Fibroblast of skin of left quadriceps (primary cell): ENCODE results near the gene PSAP.

ENCODE experiments used
- DNase-seq, 2 experiments: peaks; one replicate each; pipeline ENCODE4 v3.0.0-alpha.2; 2013; ENCODE audit warnings: low read depth in 2 of 2

Gene PSAP

DNA sequence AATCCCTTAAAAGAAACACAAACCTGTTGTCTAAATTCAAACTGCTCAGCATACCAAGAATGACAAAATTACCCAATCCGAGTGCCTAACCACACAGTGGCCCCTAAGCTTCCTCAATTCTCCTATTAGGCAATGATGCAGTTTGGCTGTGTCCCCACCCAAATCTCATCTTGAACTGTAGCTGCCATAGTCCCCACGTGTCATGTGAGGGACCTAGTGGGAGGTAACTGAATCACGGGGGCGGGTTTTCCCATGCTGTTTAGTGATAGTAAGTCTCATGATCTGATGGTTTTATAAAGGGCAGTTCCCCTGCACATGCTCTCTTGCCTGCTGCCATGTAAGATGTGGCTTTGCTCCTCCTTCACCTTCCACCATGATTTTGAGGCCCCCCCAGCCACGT, 21.9 kb downstream of the PSAP start:
- DNase-seq: no peak

DNA sequence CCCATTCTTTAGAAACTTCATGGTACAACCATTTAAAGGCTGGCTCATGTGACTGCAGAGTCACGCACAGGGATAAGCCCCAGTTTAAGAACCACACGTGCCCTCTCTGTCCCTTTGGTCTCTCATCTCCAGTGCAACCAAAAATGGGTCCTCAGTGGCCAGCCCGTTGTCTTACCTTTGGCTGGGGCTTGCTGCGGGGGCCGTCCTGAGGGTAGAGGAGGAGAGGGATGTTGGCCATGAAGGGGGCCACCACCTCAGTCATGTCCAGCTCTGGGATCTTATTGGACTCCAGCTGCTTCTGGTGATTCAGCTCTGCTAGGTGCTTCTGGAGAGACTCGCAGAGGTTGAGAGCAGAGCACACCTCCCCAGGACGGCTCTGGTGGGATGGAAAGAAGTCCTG, 22.3 kb downstream of the PSAP start:
- no peak for DNase-seq

DNA sequence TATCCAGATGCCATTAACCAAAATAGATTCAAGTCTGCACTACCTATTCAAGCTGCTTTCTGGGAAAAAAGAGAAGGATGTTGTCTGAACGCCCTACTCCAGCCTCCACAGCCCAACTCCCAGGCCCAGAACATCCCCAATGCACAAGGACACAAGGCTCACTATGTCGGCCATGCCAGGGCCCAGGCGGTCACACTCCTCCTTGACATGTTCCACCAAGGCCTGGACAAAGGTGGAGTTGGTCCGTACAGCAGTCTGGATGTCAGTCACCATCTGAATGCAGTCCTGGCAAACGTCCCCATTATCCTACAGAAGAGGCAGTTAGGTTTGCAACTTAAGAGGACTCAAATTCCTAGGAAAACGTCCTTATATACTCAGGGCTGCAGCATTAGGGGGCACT, 23.2 kb downstream of the PSAP start:
- no peak for DNase-seq

DNA sequence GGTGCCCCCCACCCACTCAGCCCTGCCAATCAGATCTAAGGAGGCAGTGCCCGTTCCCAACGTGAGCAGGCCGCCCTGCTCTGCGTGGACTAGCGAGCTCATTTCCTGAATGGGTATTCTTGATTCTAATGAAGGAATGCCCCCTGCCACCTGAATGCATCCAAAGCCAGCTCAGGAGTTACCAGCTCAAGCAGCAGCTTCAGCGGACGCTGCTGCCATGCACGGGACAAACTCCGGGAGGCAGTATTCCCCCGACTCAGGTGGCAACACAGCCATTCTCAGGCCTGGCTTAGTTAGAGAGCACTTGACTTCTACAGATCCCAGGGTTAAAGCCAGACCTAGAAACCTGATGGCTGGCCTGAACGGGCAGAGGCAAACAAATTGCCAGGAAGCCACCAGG, 25.8 kb downstream of the PSAP start:
- no peak for DNase-seq

DNA sequence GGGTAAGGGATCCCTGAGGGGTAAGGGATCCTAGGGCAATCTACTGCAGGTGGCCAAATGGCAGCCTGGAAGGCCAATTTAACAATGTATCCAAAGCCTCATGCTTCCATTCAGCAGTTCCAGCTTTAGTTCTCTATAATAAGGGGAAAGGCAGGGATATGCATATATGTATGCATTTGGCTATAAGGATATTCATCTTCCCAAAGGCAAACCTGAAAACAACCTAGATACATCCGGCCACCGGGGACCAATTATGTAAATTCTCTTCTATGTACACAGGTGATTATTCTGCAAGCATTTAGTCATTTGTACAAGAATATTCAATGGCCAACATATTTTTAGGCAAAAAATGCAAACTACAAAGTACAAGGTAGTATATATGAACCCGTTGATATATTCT, 26.7 kb downstream of the PSAP start:
- no peak for DNase-seq

DNA sequence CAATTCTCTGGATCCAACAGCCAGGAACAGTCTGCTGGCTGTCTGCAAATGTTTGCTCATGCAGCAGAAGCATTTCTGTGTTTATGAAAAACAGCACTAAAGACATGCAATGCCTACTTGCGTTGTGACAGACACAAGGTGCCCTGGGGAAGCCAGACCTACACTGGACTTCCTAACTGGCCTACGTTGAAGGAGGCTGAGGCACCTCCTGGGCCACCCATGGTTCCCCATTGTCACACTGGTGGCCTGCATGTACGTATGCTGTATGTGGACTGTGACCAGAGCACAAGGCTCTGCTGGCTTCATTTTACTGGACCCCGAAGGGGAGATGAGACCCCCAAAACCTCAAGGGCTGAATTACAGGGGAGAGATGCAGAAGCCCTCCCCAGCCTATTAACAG, 27.7 kb downstream of the PSAP start:
- no peak for DNase-seq

DNA sequence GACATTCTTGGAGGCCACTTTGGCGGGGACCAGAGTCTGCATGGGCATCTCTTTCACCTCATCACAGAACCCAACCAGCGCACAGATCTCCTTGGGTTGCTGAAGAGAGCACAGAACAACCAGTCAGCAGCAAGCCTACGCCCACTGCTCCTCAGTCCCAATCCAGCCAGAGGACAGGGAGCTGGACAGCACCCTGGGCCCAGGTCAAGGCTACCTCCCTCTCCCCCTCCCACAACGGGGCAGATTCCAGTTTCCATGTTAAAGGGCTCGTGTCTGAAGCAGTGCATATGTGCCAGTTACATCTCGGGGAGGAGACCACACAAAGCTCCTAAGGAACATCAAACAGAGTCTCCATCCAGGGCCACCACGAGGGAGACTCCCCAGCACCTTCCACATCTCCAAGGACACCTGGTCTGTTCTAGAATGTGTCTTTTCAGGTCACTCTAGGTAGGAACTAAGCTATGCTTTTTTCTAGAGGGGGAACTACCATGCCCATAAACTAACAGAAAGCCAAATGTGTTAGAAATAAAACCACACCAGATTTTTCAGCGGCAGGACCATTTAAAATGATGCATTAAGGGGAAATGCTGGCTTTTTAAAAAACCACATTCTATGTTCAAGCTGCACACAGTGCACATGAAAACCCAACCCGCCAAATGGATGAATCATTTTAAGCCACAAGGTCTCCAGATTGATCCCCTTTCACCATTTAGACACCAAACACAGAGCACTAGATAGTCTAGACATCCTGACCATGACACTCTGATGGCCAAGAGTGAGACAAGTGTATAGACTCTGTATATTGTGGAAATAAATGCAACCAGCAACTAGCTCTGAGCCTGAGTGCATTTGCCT, 28.9 kb downstream of the PSAP start:
- peak; percentile 32 to 34 for DNase-seq

DNA sequence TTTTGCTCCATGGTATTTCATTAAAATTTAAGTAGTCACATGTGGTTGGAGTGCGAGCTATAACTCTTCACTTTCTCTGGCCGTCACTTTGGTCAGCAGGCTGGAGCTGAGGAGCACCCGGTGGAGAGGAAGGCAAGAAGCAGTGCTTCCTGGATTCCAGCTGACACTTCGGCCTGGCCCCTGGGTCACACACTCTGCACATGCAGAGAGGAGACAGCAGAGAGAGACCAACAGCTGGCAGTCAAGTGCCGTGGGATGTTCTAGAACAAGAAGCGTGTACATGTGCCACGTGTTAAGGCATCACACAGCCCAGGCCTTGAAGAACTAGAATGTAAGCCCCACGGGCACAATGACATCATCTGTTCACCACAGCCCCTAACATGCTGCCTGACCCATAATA, 30.1 kb downstream of the PSAP start:
- DNase-seq: no peak

DNA sequence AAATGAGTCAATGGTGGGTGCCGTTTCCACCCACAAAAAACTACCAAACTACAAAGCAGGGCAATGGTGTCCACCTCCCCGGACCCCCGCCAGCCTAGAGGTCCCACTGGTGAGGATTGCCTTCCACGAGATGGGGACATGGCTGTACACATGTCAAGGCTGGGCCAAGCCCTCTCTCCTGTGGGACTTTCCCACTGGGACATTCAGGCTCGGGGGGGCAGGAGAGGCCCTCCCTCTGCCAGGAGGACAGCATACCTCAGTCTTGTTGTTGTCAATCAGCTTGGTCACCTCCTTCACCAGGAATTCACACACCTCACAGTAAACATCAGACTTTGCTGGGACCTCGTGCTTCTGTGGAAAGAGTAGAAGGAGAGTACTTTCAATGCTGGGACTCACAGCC, 31.1 kb downstream of the PSAP start:
- no peak for DNase-seq

DNA sequence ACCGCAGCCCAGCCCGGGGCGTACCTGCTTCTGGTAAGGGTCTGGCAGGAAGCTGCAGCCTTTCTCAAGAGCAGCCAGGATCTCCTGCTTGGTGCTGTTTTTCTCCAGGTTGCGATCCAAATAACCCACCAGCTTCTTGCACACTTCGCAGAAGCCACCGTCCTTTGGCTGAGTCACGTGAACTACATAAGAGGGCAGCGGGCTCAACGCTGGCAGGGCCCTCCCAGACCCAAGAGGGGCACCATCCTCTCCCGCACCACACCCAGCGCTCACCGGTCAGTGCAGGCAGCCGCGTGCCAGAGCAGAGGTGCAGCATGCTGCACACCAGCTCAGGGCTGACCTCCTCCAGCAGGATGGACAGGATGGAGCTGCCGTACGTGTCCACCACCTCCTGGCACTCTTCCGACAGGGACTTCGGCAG, 31.6 kb downstream of the PSAP start:
- DNase-seq: no peak

DNA sequence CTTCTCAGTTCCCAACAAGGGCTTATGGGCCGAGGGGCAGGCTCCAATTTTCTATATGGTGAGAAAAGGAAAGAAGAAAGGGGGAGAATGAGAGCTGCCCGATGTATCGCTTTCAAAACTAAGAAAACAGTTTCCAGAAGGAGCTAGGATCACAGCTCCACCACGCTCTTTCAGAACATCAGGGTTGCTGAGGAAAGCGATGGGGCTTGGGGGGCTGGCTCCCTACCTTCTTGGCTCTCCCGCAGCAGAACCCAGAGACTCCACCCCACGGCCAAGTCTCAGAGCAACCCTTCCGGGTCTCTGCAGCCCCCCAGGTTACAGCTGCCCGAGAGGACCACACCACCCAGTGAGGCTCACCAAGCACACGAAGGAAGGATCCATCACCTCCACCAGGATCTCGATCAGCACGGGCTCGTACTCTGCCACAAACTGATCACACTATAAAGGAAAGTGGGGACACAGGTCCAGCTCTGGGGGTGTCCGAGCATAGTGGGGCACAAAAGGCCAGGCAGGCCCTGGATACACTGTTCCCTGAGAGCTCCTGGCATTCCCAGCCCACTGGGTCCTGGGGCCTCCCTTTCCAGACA, 32.3 kb downstream of the PSAP start:
- DNase-seq: no peak

DNA sequence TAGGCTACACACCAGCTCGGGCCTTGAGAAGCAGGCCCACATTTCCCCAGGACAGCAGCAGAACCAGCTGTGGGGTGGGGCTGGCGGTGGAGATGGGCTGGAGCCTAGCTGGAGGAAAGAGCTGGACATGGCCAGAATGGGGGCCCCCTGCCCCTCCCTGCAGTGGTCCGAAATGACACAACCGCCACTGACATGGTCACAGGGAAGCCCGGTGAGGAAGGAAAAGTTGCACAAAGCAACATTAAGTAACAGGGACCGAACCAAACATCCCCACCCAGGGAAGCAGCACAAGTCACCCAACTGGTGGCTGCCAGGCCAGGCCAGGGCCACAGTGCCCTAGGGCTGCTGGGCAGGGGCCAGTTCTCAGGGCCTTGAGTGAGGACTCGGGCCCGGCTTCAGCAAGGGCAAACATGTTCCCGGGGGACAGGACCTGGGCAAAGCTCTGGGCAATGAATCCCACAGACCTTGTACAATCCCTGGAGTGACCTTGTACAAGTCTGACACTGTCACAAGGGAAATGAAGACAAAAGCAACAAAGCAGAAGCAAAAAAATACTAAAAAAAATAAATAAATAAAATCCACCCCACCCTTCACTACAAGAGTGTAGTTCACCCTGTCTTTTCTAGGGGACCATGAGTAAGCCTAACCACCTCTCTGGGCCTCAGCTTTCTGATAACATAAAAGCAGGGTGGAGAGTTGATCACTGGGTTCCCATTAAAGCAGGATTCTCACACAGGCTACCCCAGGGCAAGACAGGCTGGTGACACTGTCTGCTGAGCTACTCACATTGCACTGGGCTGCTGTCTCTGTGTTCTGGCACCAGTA, 33.0 kb downstream of the PSAP start:
- DNase-seq: no peak

DNA sequence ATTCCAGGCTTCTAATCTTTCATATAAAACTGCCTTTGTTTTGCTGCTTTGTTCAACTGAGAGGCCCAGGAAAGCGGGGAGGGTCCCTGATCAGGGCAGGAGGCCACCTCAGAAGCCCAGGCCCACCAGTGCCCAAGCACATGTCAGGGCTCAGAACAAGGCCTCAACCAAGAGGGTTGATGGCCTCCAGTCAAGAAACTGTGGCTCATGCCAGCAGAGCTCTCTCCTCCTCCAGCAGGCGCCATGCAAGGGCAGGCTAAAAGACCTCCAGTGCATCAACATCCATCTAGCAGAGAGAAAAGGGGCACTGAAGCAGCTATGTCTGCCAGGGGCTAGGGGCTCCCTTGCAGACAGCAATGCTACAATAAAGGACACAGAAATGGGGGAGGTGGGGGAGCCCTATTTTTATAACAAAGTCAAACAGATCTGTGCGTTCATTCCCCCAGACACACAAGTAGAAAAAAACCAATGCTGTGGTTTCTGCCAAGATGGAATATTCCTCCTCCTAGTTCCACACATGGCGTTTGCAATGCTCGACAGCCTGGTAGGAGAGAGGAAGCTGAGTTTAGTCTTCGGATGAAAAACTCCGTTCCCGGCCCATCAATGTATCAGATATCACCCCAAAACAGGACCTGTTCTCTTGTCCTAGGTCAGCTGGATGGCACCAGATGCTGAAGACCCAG, 34.0 kb downstream of the PSAP start:
- DNase-seq: no peak

DNA sequence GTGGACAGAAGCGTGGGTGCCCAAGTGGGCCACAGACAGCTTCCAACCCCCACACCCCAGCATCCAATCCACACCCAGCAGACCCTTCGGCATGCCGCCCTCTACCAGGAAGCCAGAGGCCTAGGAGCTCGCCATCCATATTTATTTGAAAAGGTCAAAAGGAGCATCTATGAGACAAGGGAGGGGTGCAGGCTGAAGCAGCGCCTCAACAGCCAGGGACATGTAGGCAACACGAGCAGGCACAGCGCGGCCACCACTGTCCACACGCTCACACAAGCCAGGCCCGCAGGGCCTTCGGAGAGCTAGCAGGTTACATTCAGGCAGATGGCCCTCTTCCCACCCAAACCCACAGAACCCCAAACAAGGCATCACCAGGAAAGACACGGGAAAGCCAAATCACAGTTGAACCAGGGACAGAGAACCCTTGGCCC, 34.6 kb downstream of the PSAP start:
- DNase-seq: no peak

DNA sequence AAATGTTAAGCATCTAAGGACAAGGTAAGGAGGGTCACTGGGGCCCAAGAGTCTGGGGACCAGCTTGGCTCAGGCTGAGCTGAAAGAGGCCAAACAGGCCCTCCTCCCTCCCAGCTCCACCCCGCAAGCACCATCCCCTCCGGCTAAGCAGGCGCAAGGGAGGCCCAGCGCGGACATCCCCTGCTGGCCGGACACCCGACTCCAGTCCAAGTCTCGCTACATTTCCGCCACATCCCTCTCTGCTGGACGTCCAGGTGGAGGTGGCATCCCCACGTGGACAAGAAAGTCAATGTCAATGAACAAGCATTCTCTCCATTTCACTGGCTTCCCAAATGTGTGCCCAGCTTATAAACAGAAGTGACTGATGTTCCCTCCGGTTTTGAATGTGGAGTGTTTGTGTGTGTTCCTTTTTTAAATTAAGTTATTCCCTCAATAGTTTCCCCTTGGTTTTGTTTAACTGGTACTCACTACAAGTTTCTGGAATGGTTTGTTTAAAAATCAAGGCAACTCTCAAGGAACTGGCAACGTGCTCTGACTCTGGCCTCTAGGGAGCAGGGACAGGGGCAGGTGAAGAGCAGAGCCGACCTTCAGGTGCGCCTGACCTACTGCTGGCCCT, 35.4 kb downstream of the PSAP start:
- no peak for DNase-seq

DNA sequence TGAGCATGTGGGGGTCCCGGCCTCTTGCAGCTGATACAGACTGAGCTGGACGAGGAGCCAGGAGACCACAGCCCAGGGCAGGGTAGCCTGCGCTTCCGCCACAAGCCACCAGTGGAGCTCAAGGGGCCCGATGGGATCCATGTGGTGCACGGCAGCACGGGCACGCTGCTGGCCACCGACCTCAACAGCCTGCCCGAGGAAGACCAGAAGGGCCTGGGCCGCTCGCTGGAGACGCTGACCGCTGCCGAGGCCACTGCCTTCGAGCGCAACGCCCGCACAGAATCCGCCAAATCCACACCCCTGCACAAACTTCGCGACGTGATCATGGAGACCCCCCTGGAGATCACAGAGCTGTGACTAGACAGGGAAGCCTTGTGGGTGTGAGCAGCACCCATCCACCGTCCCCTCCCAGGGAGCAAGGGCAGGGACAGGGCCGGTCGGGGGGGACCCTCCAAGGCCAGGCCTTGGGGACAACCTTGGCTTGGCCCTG, 36.1 kb downstream of the PSAP start:
- DNase-seq: no peak

DNA sequence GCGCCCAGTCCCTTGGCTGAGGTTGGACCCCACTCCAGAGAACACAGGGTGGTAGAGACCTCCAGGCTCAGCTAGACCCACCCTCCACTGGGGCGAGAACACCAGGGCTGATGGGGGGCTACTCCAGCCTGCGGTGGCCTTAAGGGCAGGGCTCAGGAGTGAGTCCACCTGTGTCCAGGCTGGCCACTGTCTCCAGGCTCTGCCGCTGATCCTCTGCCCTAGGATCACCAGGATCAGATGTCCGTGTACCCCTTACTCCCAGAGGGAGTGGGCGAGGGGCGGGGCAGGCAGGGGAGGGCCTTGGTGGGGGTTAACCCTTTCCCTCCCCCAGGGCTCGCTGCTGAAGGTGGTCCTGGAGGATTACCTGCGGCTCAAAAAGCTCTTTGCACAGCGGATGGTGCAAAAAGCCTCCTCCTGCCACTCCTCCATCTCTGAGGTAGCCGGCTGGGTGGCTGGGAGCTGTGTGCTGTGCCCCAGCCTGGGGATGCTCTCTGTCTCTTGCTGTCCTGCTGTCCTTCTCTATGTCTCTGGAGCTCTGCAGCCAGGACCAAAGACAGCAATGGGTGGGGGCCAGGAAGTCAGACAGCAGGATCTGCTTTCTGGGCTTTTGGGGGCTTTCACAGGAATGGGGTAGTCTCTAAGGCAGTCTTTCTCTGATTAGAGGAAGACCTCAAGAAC, 38.0 kb downstream of the PSAP start:
- no peak for DNase-seq

DNA sequence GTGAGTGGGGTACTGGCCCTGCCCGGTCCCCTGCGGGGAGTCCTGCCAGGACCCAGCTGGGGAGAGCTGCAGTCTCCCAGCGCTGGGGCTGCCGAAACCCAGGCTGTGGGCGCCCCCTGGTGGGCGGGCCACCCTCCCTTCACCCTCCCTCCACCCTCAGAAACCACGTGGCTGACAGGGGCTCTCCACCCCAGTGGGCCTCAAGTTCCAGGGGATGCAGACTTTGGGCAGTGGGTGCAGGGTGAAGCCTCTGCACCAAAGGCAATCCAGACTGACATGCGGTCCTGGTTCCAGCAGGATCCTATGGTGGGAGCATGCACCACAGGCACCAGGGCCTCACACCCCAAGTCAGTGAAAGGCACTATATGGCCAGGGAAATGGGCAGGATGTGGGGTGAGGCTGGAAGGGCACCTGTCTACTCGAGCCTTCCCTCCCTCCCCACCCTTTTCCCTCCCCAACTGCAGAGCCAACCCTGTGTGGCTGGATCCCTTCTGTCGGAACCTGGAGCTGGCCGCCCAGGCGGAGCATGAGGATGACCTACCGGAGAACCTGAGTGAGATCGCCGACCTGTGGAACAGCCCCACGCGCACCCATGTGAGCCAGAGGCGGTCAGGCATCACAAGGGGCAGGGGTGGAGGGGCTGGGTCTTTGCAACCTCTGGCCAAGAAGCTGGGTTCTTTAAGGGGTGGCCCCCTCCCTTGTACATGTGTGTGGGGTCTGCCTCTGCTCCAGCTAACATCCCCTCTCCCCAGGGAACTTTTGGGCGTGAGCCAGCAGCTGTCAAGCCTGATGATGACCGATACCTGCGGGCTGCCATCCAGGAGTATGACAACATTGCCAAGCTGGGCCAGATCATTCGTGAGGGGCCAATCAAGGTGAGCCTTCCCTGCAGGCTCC, 38.8 kb downstream of the PSAP start:
- DNase-seq: peak in 1 of 2 experiments; percentile 11

DNA sequence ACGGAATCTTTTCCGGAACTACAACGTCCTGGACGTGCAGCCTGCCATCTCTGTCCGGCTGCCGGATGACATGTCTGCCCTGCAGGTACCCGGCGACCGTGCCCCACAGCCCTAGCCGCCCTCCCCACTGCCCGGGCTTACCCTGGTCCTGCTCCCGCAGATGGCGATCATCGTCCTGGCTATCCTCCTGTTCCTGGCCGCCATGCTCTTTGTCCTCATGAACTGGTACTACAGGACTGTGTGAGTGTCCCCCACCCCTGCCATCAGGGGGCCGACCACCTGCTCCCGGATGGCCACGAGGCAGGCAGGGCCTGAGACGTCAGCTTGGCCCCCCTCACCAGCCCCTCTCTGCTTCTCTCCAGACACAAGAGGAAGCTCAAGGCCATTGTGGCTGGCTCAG, 39.7 kb downstream of the PSAP start:
- DNase-seq: no peak
